ENCODE measurements around the gene CYP27C1.

Gene CYP27C1

DNA sequence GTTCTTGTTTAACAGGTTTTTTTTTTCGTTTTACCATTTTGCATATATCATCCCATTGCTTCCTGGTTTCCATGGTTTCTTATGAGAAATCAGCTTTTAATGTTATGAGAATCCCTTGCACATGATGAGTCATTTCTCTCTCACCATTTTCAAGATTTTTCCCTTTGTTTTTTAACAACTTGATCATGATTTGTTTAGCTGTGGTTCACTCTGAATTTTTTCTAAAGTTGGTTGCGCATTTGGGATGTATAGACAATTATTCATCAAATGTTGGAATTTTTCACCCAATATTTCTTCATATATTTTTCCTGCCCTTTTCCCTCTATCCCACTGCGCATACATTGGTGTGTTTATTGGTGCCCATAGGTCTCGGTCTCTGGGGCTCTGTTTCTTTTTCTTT is 70.7 kb downstream of the CYP27C1 start:
- DNase-seq (ENCODE audit: low read depth) = no peak

DNA sequence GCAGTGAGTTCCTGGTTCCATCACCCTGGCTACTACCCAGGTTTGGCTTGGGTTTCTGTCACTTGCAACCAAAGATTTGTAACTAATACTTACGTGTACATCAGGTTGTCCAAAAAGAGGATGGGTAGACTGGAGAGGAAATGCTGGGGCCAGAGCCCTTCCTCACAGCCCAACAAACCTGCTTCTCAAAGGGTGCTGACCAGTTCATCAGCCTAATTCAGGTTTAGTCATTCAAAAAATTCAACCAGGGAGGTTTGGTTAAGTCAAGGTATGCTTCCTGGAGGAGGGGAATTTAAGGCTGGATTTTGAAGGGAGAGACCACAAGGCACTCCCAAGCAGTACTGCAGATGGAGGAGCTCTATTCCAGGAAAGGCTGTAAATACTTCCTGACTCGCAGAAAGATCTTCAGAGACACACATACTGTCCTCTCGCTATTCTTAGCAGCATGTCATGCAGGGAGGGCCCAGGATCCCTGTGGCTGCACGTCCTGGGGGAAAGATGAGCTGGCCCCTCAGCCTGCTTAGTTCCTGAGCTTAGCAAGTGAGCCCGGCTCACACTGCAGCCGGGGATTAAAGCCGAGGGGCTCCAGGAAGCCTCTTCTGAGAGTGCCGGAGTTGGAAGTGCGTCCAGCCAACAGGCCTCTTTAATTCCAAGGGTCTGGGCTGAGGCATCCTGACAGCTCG is 73.1 kb downstream of the CYP27C1 start:
- DNase-seq (ENCODE audit: low read depth) = no peak

DNA sequence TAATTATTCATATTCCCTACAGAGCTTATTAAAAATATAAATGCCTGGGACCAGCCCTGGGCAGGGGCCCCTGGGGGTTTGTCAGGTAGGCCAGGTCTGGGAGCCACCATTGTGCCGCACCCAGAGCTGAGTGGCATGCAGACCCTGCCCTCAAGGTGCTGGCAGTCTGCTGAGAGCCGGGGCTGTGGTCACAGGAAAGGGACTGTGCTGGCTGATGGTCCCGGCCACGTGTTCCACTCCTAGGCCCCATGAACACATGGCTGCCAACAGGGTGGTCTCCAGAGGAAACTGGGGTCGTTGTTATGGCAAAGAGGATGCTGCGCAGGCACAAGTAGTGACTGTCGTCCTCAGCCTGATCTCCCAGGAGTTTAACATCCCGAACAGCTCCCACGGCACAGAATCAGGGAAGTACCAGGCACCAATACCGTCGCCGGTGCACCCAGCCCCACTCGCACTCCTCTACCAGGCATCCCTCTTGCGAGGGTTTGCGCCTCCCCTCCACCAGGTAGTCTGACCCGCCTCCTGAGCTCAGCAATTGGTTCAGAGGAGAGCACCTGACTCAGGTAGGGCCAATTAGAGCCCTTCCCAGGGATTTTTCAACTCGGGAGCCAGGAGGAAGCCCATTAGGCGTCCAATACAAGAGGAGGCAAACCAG is 73.9 kb downstream of the CYP27C1 start:
- no peak for DNase-seq (ENCODE audit: low read depth)

DNA sequence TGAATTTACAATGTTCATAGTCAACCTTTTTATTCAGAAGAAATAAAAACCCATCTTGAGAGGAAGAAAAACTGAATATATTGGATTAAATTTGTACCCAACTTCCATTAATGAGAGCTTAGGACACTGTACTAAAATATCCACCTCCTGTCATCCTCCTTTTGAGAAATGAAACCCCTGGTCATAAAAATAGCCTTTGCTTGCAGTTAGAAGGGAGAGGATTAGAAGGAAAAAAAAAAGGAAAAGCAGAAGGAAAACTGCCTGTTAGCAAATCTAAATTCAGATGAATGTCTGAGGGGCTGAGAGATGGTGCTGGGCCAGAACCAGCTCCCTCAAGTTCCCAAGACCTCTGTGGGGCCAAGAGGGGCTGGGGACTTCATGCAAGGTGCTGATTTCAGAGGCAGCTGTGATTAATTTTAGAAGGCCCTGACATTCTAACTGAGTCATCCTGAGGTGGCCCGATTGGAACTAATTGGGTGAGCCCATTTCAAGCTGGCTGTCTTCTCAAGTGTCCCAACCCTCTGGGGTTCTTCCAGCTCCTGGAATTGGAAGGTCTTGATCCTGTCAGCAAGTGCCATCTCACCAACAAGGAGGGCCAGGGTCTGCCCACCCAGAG is 74.7 kb downstream of the CYP27C1 start:
- no peak for DNase-seq (ENCODE audit: low read depth)

DNA sequence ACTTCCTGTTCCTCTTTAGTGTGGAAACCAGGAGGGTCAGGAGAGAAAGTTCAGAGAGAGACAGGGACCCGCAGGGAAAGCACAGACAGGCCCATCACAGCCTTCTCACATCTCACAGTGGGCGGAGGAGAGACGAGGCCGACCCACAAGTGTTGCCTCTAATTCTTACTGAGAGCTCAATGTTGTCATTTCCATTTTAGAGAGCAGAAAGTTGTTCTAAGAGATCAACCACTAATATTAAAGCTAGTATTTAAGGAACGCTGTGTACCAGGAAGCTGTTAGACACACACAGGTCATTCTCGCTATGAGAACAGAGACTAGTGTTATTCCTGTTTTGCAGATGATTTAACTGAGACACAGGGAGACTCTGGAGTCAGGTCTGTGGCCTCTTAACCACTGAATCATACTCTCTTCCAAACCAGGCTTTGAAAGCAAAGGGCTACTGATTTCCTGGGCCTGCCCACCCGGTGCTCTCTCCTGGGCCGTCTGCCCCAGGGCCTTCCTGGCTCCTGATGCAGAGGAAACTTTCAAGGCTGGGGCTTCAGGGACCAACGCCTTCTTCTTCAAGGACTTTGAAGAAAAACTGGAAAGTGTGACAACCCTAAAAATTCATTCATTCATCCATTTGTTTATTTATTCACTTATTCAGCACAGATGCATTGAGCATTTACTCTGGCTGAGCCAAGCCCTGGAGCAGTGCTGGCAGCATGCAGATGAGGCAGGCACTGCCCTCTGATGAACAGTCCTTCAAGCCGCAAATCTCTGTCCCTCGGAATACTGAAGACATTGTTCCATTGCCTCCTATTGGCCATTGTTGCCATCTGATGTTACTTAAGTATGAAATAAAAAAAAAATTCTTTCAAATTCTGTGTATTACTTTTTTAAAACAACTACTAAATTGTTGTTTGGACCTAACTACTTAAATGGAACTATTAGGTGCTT is 76.0 kb downstream of the CYP27C1 start:
- DNase-seq (ENCODE audit: low read depth) = no peak

DNA sequence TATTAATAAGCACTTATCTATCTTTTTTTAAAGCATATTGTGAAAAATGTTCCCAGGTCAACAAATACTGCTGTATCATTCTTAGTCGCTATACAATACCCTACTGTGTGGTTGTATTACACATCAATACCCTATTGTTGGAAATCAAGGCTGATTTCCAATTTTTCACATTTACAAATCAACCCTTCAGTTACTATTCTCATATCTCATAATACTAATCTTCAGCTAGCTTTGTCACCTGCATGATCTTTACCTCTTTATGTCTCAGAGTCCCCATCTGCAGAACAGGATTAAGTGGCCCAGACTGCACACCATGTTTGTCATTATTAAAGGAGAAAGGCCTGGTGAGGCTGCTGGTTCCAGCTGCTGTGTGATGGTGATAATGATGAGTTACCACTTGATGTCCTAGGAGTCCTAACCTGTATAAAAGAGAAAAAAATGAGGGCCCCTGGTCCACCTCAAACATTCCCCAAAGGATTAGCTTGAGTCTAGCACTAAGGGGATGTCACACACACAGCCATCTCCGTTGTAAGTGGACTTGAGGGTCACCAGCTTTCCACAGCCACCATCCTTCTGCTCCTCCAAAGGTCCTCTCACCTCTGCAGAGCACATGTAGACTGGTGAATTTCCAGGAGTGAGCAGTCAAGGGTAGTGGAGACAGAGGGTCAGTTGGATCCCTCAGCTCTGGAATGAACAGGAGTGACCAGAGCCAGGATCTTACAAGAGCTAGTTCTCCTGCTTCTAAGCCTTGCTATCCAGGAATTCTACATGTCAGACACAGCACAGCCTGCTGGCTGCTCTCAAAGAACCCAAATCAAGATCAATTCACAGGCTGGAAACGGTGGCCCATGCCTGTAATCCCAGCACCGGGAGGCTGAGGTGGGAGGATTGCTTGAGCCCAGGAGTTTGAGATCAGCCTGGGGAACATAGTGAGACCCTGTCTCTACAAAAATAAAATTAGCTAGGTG is 77.2 kb downstream of the CYP27C1 start:
- DNase-seq (ENCODE audit: low read depth) = no peak

DNA sequence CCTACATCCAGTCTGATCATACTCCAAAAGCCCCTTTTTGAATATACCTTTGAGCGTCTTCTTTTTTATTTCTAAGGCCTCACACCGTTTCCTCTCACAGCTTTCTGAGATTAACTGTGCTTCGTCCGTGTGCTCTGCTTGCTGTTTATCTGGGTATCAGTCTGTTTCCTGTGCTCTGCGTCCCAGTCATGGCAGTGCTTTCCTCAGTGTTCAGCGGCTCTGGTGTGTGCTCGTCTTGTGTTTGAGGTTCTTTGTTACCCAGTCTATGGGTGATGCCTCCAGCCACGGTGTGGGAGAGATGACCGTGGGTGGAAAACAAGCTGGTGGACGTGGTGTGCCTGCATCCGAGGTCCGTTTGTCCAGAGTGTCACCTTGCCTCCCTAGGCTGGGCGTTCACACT is 79.6 kb downstream of the CYP27C1 start:
- DNase-seq (ENCODE audit: low read depth) = no peak

DNA sequence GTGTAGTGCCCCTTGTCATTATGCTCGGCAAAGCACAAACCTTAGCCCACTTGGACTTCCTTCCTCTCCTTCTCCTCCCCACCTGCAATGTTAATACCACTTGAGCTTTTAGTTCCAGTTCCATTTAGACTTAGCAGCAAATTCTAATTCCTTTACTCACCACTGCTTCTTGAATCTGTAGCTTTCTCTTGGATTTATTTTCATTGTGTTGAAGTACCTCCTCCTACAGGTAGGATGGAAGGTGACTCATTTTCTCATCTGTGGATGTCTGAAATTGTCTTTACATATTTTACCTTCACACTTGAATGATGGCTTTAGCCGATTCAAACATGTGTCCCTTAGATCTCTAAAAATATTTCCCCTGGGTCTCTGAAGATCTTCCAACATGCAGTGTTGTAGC is 80.3 kb downstream of the CYP27C1 start:
- no peak for DNase-seq (ENCODE audit: low read depth)

DNA sequence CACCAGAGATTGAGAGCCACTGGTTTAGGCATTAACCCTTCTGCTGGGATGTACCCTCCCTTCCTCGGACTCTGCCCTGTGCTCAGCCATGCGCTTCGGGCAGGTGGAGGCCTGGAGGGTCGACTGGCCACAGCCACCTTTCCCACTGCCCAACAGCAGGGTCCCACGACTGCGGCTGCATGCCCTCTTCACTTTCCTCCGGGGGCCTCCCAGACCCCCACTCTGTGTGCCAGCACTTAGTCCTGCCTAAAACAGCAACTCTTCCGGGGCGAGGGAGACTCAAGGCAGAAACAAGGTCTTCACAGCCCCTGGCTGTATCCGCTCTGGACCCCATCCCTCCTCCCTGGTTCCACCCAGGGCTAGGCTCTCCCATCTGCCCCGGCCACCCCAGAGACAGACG is 81.8 kb downstream of the CYP27C1 start:
- no peak for DNase-seq (ENCODE audit: low read depth)

DNA sequence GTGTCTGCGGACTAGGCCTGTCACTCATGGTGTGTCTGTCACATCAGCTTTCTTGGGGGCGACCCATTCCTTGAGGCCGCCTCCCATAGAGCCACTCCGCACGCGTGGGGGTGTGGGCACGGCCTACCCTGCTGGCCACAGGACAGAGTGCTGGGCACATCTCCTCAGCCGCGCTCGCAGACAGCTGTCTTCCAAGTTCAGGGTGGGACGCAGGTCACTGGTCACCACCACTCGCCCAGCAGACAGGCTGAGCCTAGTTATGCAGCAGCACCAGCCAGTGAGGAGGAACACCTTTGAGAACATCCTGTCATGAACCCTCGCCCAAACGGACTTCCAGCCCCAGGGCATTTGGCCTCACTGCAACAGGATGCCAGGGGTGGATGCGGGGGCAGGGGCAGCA is 82.4 kb downstream of the CYP27C1 start:
- no peak for DNase-seq (ENCODE audit: low read depth)

DNA sequence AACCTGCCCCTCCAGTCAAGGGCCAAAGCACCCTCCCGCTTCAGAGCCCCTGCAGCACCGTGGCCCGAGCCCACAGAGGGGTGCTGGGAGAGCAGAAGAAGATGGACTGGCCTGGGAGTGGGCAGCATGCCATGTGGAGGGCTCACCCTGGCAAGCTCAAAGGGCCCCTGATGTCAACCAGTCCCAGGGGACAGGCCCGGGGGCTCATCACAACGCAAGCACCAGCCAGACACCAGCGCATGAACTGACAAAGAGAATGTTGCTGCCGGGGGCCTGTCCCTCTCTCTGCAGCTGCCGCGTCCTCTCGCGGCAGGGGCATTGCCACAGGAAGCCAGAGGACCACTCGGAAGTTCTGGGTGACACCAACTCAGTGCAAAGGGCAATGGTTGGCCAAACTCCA is 82.9 kb downstream of the CYP27C1 start:
- DNase-seq (ENCODE audit: low read depth) = no peak

DNA sequence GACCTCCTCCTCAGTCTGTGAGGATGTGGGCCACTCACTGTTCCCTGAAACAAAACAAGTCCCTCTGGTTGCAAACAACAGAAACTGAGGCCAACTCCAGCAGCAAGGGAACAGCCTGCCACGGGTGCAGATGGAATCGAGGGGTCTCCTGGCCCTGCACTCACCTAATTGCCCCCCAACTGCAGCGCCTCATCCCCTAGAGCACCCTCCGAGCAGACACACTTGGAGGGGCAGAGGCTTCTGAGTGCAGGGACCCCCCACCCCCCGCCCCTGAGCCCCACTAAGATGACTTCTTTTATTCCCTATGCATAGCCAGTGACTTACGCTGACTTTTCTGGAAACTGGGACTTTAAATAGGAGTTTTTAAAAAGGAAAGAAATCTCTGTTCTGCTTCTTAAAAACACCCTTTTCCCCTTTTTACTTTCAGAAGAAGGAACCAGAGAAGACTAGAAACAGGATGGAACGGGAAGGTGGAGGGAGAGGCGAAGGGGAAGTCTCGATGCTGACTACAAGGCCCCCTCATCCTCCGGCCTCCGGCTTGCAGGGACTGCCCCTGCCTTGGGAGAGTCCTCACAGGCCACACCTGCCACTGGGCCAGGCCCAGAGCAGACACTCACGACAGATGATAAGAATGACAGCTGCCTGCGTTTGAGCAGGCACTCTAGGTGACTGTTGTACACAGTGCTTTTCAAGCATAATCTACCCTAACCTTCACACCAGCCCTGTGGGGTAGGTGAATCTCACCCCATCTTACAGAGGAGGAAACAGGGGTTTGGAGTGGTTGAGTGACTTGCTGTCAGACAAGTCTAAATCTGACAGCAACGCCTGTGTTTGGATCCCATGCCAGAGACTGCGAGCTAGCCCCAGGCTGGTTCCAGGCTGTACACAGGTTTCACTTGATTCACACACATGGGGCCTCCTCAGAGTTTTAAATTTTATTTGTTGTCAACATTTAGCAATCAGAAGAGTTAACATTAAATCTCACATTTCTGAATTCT is 85.0 kb downstream of the CYP27C1 start:
- no peak for DNase-seq (ENCODE audit: low read depth)

DNA sequence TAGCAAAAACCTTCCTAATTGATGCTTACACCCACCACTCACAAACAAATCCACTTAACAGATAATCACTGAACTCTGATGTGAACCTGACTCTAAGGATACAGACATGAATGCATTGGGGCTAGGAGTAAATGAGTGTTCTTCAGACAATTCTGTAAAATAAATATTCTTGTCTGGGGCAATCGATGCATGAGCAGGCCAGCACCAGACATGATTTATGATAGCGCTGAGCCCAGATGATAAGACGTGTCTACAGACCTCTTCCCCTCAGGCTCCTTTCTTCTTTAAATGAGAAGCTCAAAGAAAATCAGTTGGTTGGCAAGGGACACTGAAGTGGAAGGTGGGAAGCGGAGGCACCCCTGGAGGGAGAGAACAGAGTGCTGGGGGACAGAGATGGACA is 85.9 kb downstream of the CYP27C1 start:
- no peak for DNase-seq (ENCODE audit: low read depth)

All from stimulated activated CD8-positive, alpha-beta memory T cell treated with anti-CD3 and anti-CD28 coated beads, Interleukin-15, amount 100 ng/mL, for 24 hours (primary cell).